ENCODE measurements around the gene ATE1. TPM values are rescaled to one million over a fixed set of nuclear protein-coding genes. Genes with fewer than 3 reads are reported as not detected.
"Not testable (repeated sequence)": the region's sequence is repeated elsewhere in the genome, so short reads cannot be mapped to it uniquely, and the experiment has no call there.

Gene ATE1
- total RNA-seq, 4 donors from 2014 or later = 13.5 to 90.2 (median 27.7) TPM

- no peak overlapping the region for H3K27ac ChIP-seq
- TF ChIP-seq, protein P1, sequence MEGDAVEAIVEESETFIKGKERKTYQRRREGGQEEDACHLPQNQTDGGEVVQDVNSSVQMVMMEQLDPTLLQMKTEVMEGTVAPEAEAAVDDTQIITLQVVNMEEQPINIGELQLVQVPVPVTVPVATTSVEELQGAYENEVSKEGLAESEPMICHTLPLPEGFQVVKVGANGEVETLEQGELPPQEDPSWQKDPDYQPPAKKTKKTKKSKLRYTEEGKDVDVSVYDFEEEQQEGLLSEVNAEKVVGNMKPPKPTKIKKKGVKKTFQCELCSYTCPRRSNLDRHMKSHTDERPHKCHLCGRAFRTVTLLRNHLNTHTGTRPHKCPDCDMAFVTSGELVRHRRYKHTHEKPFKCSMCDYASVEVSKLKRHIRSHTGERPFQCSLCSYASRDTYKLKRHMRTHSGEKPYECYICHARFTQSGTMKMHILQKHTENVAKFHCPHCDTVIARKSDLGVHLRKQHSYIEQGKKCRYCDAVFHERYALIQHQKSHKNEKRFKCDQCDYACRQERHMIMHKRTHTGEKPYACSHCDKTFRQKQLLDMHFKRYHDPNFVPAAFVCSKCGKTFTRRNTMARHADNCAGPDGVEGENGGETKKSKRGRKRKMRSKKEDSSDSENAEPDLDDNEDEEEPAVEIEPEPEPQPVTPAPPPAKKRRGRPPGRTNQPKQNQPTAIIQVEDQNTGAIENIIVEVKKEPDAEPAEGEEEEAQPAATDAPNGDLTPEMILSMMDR (IDR thresholded peaks at IDR 0.05) = no peak
- TF ChIP-seq POLR2A (IDR thresholded peaks at IDR 0.05) = no peak
- intact Hi-C loops (cut with DNase I; ENCODE audit: low total_unique reads) = no loop called here
- H3K9me3 ChIP-seq = no peaks in the 10 kb centered on the region
- no peaks in the 10 kb centered on the region for H3K27me3 ChIP-seq
- no peaks in the 10 kb centered on the region for H3K4me1 ChIP-seq
- no peaks in the 10 kb centered on the region for H3K36me3 ChIP-seq
- no peak for DNase-seq
- H3K4me3 ChIP-seq = no peak overlapping the region
Observed at GRCh38 chr10:121709675-121710073, 218.2 kb downstream of the ATE1 start.

GRCh38 chr10:121708728-121709674 is 218.8 kb downstream of the ATE1 start:
- no peaks in the 10 kb centered on the region for H3K36me3 ChIP-seq
- no peaks in the 10 kb centered on the region for H3K9me3 ChIP-seq
- TF ChIP-seq, protein P1 (IDR thresholded peaks at IDR 0.05) = no peak
- TF ChIP-seq POLR2A (IDR thresholded peaks at IDR 0.05) = no peak
- no peak for DNase-seq
- no peak overlapping the region for H3K27ac ChIP-seq
- no peaks in the 10 kb centered on the region for H3K27me3 ChIP-seq
- intact Hi-C loops (cut with DNase I; ENCODE audit: low total_unique reads) = no loop called here
- no peaks in the 10 kb centered on the region for H3K4me1 ChIP-seq
- no peak overlapping the region for H3K4me3 ChIP-seq

- H3K27me3 ChIP-seq = no peaks in the 10 kb centered on the region
- intact Hi-C loops (cut with DNase I; ENCODE audit: low total_unique reads) = no loop called here
Observed at GRCh38 chr10:121702351-121703320, 225.2 kb downstream of the ATE1 start.

GRCh38 chr10:121700416-121700815 is 227.4 kb downstream of the ATE1 start:
- no peaks in the 10 kb centered on the region for H3K27me3 ChIP-seq
- no peaks in the 10 kb centered on the region for H3K9me3 ChIP-seq
- no peaks in the 10 kb centered on the region for H3K4me1 ChIP-seq
- intact Hi-C loops (cut with DNase I; ENCODE audit: low total_unique reads) = no loop called here
- H3K27ac ChIP-seq = no peak overlapping the region
- no peak overlapping the region for H3K4me3 ChIP-seq
- H3K36me3 ChIP-seq = no peaks in the 10 kb centered on the region
- no peak for DNase-seq
- TF ChIP-seq POLR2A (IDR thresholded peaks at IDR 0.05) = no peak
- TF ChIP-seq, protein P1 (IDR thresholded peaks at IDR 0.05) = no peak

More at GRCh38 chr10:121702351-121703320, 225.2 kb downstream of the ATE1 start:
- DNase-seq = no peak
- TF ChIP-seq POLR2A (IDR thresholded peaks at IDR 0.05) = no peak
- TF ChIP-seq, protein P1 (IDR thresholded peaks at IDR 0.05) = no peak
- Histone ChIP-seq H3K4me1 (no peaks in the 10 kb centered on the region), H3K4me3 (no peak overlapping the region), H3K36me3 (no peaks in the 10 kb centered on the region), H3K27ac (peak overlapping the region in 1 of 2 donors; percentile 48), H3K9me3 (no peaks in the 10 kb centered on the region)

DNA sequence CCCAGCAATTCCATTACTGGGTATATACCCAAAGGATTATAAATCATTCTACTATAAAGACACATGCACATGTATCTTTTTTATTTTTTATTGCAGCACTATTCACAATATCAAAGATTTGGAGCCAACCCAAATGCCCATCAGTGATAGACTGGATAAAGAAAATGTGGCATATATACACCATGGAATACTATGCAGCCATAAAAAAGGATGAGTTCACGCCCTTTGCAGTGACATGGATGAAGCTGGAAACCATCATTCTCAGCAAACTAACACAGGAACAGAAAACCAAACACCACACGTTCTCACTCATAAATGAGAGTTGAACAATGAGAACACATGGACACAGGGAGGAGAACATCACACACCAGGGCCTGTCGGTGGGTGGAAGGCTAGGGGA is 228.1 kb downstream of the ATE1 start:
- H3K4me1 ChIP-seq; intact Hi-C loops (cut with DNase I; ENCODE audit: low total_unique reads); H3K36me3 ChIP-seq; H3K9me3 ChIP-seq; H3K4me3 ChIP-seq; H3K27ac ChIP-seq; H3K27me3 ChIP-seq; DNase-seq: not testable (repeated sequence)

Data from uterus (tissue), 4 donors.